ENCODE data around the gene ALDH1L1.

Gene ALDH1L1

DNA sequence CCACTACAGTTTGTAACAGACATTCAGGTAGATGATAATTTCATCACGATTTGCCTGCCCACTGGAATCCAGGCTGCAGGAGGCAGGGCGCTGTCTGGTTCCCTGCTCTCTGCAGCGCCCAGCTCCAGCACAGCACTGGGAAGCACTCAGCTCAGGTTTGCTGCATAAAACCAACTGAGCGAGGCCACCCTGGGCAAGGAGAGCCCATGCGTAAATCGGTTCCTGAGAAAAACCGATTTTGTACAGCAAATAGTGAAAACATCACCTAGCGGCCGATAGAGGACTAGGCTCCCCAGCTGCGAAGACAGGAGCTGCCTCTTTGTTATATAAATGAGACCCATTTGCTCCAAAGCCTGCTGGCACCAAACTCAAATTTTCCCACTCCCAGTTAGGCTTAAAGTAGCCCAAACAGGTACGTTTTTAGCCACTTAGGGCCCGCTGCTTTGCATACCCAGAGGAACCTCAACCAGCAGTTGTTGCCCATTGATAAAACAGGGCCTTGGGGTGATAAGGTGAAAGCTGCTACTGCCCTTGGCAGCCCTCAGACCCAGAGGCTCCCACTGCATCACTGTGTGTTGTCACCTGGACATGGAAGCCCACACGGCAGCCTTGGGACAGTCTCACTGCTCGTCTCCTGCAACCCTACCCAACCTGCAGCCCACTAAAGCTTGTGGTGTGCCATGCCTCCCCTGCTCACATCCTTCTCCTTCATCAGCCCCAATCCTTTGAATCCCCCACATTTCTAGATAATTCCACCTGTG, 47.5 kb downstream of the ALDH1L1 start:
- ATAC-seq = no peak

GRCh38 chr3:126131881-126132750, 48.3 kb downstream of the ALDH1L1 start:
- ATAC-seq = no peak

- no peak for ATAC-seq
These were observed 49.2 kb downstream of the ALDH1L1 start for GRCh38 chr3:126130981-126131745.

- ATAC-seq = peak in 1 of 2 donors; percentile 11
These were observed 50.1 kb downstream of the ALDH1L1 start for GRCh38 chr3:126130081-126130855.

- no peak for ATAC-seq
These were observed 50.9 kb downstream of the ALDH1L1 start for GRCh38 chr3:126129398-126129891.

GRCh38 chr3:126128504-126129397, 51.6 kb downstream of the ALDH1L1 start:
- no peak for ATAC-seq

GRCh38 chr3:126127904-126128303, 52.5 kb downstream of the ALDH1L1 start:
- ATAC-seq = no peak

GRCh38 chr3:126127452-126127851, 52.9 kb downstream of the ALDH1L1 start:
- no peak for ATAC-seq

DNA sequence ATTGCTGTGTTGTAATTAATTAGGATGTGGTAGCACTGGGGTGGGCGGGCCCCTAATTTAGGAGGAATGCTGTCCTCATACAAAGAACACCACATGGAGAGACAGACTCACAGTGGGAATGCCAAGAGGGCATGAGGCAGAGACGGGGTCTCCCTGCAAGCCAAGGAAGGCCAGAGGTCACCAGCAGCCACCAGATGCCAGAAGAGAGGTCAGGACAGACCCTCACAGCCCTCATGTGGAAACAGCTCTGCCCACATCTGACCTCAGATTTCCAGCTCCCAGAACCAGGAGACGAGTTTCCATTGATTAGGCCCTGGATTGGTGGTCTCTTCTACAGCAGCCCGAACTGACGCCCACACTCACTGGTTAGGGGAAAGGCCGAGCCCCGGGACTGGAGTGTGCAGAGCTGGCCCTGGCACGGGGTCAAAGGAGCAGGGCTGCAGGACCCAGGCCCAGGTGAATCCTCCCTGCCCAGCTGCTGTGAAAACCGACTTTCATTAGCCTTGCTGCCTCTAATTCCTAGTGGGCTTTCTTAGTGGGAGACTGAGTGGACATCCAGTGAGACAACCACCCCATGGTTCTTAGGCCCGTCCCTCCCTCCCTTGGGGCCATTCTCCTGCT, 53.5 kb downstream of the ALDH1L1 start:
- no peak for ATAC-seq

GRCh38 chr3:126126286-126126685, 54.1 kb downstream of the ALDH1L1 start:
- no peak for ATAC-seq

DNA sequence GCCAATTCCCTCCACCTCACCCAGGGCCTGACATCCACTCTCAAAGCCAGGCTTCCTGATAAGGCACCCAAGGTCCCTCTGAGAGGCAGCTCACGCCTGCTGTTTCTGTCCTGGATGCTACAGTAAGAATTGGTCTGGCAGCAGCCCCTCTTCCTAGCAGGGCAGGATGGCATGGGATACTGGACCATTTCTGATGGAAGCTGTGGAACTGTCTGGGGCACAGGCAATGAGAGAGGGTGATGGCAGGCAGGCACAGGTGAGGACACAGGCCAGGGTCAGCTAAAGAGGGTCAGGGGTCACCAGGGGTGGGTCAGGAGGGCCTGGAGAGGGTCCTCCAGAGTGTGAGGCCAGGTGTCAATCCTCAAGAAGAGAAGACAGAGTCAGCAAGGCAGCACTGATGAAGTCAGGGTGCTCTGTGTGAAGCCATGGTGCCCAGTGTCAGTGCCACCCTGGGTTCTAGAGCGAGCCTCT, 54.6 kb downstream of the ALDH1L1 start:
- ATAC-seq = no peak

- ATAC-seq = no peak
These were observed 55.0 kb downstream of the ALDH1L1 start for GRCh38 chr3:126125341-126125740.

GRCh38 chr3:126124896-126125295, 55.5 kb downstream of the ALDH1L1 start:
- no peak for ATAC-seq

GRCh38 chr3:126124148-126124868, 56.1 kb downstream of the ALDH1L1 start:
- ATAC-seq = peak in 1 of 2 donors; percentile 25

- ATAC-seq = no peak
These were observed 58.8 kb downstream of the ALDH1L1 start for GRCh38 chr3:126121632-126122031.

GRCh38 chr3:126121074-126121473, 59.3 kb downstream of the ALDH1L1 start:
- no peak for ATAC-seq

GRCh38 chr3:126119976-126120375, 60.4 kb downstream of the ALDH1L1 start:
- ATAC-seq = no peak

DNA sequence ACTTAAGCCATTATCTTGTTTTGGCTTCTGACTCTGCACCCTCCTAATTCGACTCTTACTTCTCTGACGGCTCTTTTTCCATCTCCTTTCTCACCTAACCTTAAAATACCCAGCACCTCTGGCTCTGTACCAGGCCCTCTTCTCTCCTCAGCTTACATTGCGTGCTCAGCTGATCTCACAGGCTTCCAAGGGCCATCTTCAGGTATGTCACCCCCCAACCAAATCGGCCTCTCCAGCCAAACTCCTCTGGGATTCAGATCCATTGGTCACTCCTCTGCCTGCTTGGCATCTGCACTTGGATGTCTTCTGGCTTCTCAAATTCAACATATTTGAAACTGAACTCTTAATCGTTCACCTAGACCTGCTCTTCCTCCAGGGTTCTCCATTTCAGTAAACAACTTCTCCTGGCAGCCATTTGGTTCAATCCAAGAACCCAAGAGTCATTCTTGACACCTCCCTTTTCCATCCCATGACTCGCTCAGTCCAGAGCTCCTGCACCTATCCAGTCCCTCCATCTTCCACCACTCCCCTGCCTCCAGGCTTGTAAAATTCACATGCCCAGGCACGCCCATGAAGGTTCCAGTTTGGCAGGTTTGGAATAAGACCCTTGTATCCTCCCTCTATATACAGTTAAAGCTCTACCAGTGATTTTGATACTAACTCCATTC, 61.2 kb downstream of the ALDH1L1 start:
- ATAC-seq = no peak

DNA sequence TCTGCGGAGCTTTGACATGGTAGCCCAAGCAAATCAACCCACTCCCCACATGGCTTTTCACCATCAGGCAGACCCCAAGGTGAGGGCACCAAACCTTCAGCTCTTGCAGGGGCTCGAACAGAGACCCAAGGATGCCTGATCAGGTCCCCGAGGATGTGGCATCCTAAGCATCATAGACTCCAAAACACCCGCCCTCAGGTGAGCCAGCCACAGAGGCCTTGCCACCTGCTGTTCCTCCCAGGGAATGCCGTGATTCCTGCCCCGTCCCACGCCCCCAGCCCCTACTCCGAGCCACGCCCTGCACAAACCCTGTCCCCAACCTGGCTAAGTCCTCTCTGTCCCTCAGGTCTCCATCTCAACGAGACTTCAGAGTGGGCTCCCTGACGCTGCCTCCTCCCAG, 61.8 kb downstream of the ALDH1L1 start:
- ATAC-seq = no peak
